OCI-LY7 (cell line): ENCODE data around the gene PAMR1. TPM values are rescaled to one million over a fixed set of nuclear protein-coding genes. Genes with fewer than 3 reads are reported as not detected.

Experiments
- BruUV-seq: library from RNA; stranded (reverse); fragments of 400-500 nt; replicated peaks from 2 replicates; lab custom pipeline; 2021; lab: Mats Ljungman, UMichigan
- CTCF ChIA-PET: fragments of 300-600 bp; sonication (Branson Sonifier 250); formaldehyde crosslinking; loops from one replicate; lab custom pipeline; 2022; ENCODE audit warnings: antibody characterized with exemption; ENCODE audit not compliant: unreplicated experiment; lab: Charles Lee
- POLR2A ChIA-PET: fragments of 300-600 bp; sonication (Branson Sonifier 250); formaldehyde crosslinking; loops from one replicate; lab custom pipeline; 2022; ENCODE audit warnings: antibody characterized with exemption; lab: Charles Lee
- DNase-seq: peaks from one replicate; pipeline ENCODE4 v3.0.0-alpha.2; 2015; ENCODE audit warnings: low spot score
- H2AFZ ChIP-seq: fragments of 200-600 bp; sonication (generic), shearing (Covaris generic); 2 replicates; pipeline ENCODE4 v1.6.1; 2014; ENCODE audit warnings: mild to moderate bottlenecking, antibody characterized with exemption, low read length, moderate library complexity
- H3K27ac ChIP-seq: fragments of 200-600 bp; sonication (generic); 2 replicates; pipeline ENCODE4 v1.5.1; 2014; ENCODE audit warnings: mixed run types, low read depth, mild to moderate bottlenecking, moderate library complexity, low read length, inconsistent platforms; ENCODE audit not compliant: poor library complexity, severe bottlenecking
- H3K36me3 ChIP-seq: fragments of 200-600 bp; sonication (generic); 2 replicates; pipeline ENCODE4 v1.6.1; 2014; ENCODE audit warnings: mild to moderate bottlenecking, antibody characterized with exemption, low read length, moderate library complexity, mixed read lengths; ENCODE audit not compliant: insufficient read depth
- H3K4me1 ChIP-seq: fragments of 200-600 bp; sonication (generic); 2 replicates; pipeline ENCODE4 v1.5.1; 2014; ENCODE audit warnings: mild to moderate bottlenecking, low read length; ENCODE audit not compliant: insufficient read depth, poor library complexity, severe bottlenecking
- H3K4me2 ChIP-seq: fragments of 200-600 bp; sonication (generic); 2 replicates; pipeline ENCODE4 v1.6.1; 2014; ENCODE audit warnings: mild to moderate bottlenecking, low read length
- H3K4me3 ChIP-seq: fragments of 200-600 bp; sonication (generic); 2 replicates; pipeline ENCODE4 v1.5.1; 2014; ENCODE audit warnings: mild to moderate bottlenecking, low read depth, low read length; ENCODE audit not compliant: poor library complexity, severe bottlenecking
- H3K79me2 ChIP-seq: fragments of 200-600 bp; sonication (generic); 2 replicates; pipeline ENCODE4 v1.6.1; 2016; ENCODE audit warnings: low read depth, mild to moderate bottlenecking, low read length, moderate library complexity, mixed read lengths; ENCODE audit not compliant: insufficient read depth
- H3K9me2 ChIP-seq: fragments of 200-600 bp; sonication (generic); 2 replicates; pipeline ENCODE4 v1.6.1; 2016; ENCODE audit warnings: mild to moderate bottlenecking, low read length, mixed read lengths; ENCODE audit not compliant: insufficient read depth
- H3K9me3 ChIP-seq: fragments of 200-600 bp; sonication (generic); 2 replicates; pipeline ENCODE4 v1.6.1; 2014; ENCODE audit warnings: mild to moderate bottlenecking, mixed run types, low read length, mixed read lengths
- H4K20me1 ChIP-seq: fragments of 200-600 bp; sonication (generic); 2 replicates; pipeline ENCODE4 v1.6.1; 2014; ENCODE audit warnings: mild to moderate bottlenecking, antibody characterized with exemption, low read length, moderate library complexity, mixed read lengths; ENCODE audit not compliant: insufficient read depth
- CTCF ChIP-seq: fragments of 200-600 bp; sonication (generic); conservative IDR thresholded peaks from 2 replicates; pipeline ENCODE4 v1.5.1; 2014; ENCODE audit warnings: mild to moderate bottlenecking, antibody characterized with exemption, low read length, moderate library complexity, mixed read lengths
- EZH2phosphoT487 ChIP-seq: fragments of 200-600 bp; sonication (generic); IDR thresholded peaks from 2 replicates; pipeline ENCODE4 v1.6.1; 2018; ENCODE audit warnings: low read depth, borderline replicate concordance, mild to moderate bottlenecking, mixed run types, antibody characterized with exemption, low read length, moderate library complexity, mixed read lengths
- intact Hi-C: fragments of 100-400 bp; cut with micrococcal nuclease; formaldehyde crosslinking; loops from one replicate; pipeline ENCODE4 v1.10.0; 2022; ENCODE audit not compliant: unreplicated experiment
- total RNA-seq, 2 experiments: library from RNA; depleted of rRNA in 1 of 2; stranded (reverse); fragments of >200 nt in 1 of 2; shearing (Covaris generic) in 1 of 2; gene quantifications; 2 replicates each; pipeline ENCODE4 v1.2.3, GENCODE V29; 2014 to 2022

PAMR1 gene
- total RNA-seq, 2 experiments from 2014 or later, result not detected

DNA sequence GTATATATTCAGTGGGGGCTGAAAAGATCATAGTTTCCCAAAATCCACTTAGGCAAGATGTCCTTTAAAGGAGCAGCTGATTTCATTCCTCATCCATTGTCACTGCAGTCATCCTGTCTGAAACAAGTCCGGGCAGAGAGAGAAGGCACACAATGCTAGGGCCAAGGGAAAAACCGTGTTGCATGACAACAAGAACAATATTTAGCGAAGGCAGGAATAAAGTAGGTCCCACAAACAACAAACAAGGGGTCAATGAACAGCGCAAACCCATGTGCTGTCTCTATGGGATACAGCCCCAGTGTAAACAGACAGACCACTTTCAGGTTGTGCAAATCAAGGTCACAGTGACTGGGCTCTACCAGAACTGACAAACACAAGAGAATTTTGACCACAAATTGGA lies 9.0 kb downstream of the PAMR1 start:
- H3K27ac ChIP-seq, result no peak overlapping the region
- no peaks in the 10 kb centered on the region for H4K20me1 ChIP-seq
- TF ChIP-seq CTCF (no peak), EZH2phosphoT487 (no peak)
- intact Hi-C loops, result no loop called here
- H3K4me3 ChIP-seq, result no peak overlapping the region
- BruUV-seq, result no TSS peak
- H3K36me3 ChIP-seq, result no peaks in the 10 kb centered on the region
- no peaks in the 10 kb centered on the region for H3K9me3 ChIP-seq
- ChIA-PET CTCF (no interaction called here), POLR2A (interaction anchor here (0.6 kb wide), 1 partner anchor 569 kb away, joined by 4 read pairs; no protein-coding TSS in a partner anchor)
- H3K79me2 ChIP-seq, result no peaks in the 10 kb centered on the region
- no peaks in the 10 kb centered on the region for H3K9me2 ChIP-seq
- DNase-seq, result no peak
- no peak overlapping the region for H3K4me2 ChIP-seq
- H2AFZ ChIP-seq, result no peak overlapping the region
- H3K4me1 ChIP-seq, result no peaks in the 10 kb centered on the region

GRCh38 chr11:35515224-35515623 lies 10.2 kb downstream of the PAMR1 start:
- Histone ChIP-seq H3K4me2 (no peak overlapping the region), H4K20me1 (no peaks in the 10 kb centered on the region), H3K79me2 (no peaks in the 10 kb centered on the region), H2AFZ (no peak overlapping the region), H3K36me3 (no peaks in the 10 kb centered on the region), H3K9me2 (no peaks in the 10 kb centered on the region), H3K4me1 (no peaks in the 10 kb centered on the region), H3K27ac (no peak overlapping the region), H3K9me3 (no peaks in the 10 kb centered on the region), H3K4me3 (no peak overlapping the region)
- CTCF ChIA-PET, result no interaction called here
- no peak for TF ChIP-seq CTCF
- no peak for TF ChIP-seq EZH2phosphoT487
- POLR2A ChIA-PET, result no interaction called here
- BruUV-seq, result no TSS peak
- no peak for DNase-seq
- intact Hi-C loops, result no loop called here

DNA sequence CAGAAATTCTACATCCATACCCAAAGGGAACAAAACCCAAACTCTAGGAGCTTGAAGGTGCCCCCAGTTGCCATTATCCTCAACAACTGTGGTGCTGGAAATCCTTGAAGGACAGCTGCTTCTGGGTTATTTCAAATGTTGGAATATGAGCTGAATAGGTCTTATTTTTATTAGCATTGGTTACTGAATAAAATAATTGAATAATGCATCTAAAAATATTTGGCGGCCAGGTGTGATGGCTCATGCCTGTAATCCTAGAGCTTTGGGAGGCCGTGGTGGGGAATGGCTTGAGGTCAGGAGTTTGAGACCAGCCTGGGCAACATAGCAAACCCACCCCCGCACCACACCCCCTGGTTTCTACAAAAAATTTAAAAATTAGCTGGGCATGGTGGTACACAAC lies 10.9 kb downstream of the PAMR1 start:
- no peak for DNase-seq
- CTCF ChIA-PET, result no interaction called here
- H3K4me3 ChIP-seq, result no peak overlapping the region

More for the DNA sequence above, 10.9 kb downstream of the PAMR1 start:
- H3K4me1 ChIP-seq, result no peaks in the 10 kb centered on the region
- no peaks in the 10 kb centered on the region for H4K20me1 ChIP-seq
- H3K27ac ChIP-seq, result no peak overlapping the region
- no peaks in the 10 kb centered on the region for H3K9me2 ChIP-seq
- no peak overlapping the region for H3K4me2 ChIP-seq
- intact Hi-C loops, result no loop called here
- no TSS peak for BruUV-seq
- POLR2A ChIA-PET, result no interaction called here
- H2AFZ ChIP-seq, result no peak overlapping the region
- TF ChIP-seq EZH2phosphoT487 (no peak), CTCF (no peak)
- no peaks in the 10 kb centered on the region for H3K79me2 ChIP-seq
- H3K36me3 ChIP-seq, result no peaks in the 10 kb centered on the region
- H3K9me3 ChIP-seq, result no peaks in the 10 kb centered on the region
